C4-2B (cell line): Measurements from ENCODE around the gene EMX1.

Source experiments
- CTCF ChIP-seq: fragments of 450-650 bp; conservative IDR thresholded peaks from 2 replicates; pipeline ENCODE4 v1.5.1; 2017; ENCODE audit warnings: mild to moderate bottlenecking
- ZFX ChIP-seq: fragments of 450-650 bp; IDR thresholded peaks from 2 replicates; pipeline ENCODE4 v1.6.1; 2017

GRCh38 chr2:72913486-72914205 lies 3.7 kb upstream of the EMX1 start:
- TF ChIP-seq CTCF (no peak), ZFX (no peak)
